GM13977 (cell line): Measurements from ENCODE around the gene PARVB.

ENCODE experiments used
- DNase-seq: peaks from one replicate; pipeline ENCODE4 v3.0.0; 2012; ENCODE audit warnings: low spot score
- in situ Hi-C: fragments of 300-500 bp; cut with MboI; formaldehyde crosslinking; loops from one replicate; pipeline ENCODE4 v1.12.0; 2022; ENCODE audit warnings: low sequenced_read_pairs, low pct_unique_long_range_greater_than_20kb, mixed read lengths, inconsistent platforms; ENCODE audit not compliant: unreplicated experiment
- TF ChIP-seq, protein P1 (sequence below): IDR thresholded peaks from 2 replicates; pipeline ENCODE4 v1.5.1; 2012; ENCODE audit warnings: mild to moderate bottlenecking, control low read depth; ENCODE audit not compliant: insufficient read depth; ENCODE audit errors: extremely low read depth, missing control alignments

PARVB gene

DNA sequence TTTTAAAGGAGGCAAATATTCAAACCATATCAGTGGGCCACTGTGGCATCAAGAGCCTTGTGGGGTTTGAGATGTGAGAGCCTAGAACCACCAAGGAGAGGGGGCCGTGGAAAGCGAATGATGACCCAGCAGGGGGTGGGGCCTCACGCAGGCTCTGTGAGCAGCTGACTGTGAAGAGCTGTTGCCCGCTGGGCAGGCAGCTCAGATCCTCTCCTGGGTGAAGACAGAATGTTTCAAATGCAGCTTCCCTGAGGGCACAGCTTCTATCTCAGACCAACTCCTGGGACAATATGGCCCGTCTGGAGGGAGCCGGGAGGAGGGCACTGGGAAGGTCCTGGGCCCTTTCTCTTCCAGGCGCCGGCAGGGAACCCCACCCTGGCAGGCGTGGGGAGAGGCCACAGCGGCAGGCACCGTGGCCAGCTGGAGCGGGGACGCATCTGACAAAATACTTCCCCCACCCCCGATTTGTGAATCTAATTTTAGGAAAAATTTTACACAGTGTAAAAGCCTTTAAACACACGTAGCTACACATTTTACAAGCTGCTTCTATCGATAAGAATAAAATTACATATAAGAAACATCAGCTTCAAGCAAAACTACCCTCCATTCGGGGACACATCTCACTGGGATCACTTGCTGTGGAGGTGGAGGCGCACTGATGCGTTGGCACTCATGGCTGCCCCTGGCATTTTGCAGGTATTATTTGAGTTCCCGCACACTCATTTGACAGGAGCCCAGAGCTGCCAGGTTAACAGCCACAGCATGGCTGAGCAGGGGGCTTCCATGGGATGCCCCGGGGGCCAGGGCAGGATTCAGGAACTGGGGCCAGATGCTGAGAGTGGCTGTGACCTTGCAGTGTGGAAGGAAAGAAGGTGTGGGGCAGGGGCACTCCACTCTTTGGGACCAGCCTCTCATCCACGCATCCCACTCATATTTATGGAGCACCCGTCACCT is 196.9 kb downstream of the PARVB start:
- DNase-seq: peak; percentile 2
- TF ChIP-seq, protein P1, sequence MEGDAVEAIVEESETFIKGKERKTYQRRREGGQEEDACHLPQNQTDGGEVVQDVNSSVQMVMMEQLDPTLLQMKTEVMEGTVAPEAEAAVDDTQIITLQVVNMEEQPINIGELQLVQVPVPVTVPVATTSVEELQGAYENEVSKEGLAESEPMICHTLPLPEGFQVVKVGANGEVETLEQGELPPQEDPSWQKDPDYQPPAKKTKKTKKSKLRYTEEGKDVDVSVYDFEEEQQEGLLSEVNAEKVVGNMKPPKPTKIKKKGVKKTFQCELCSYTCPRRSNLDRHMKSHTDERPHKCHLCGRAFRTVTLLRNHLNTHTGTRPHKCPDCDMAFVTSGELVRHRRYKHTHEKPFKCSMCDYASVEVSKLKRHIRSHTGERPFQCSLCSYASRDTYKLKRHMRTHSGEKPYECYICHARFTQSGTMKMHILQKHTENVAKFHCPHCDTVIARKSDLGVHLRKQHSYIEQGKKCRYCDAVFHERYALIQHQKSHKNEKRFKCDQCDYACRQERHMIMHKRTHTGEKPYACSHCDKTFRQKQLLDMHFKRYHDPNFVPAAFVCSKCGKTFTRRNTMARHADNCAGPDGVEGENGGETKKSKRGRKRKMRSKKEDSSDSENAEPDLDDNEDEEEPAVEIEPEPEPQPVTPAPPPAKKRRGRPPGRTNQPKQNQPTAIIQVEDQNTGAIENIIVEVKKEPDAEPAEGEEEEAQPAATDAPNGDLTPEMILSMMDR: no peak
- in situ Hi-C loops: no loop called here

DNA sequence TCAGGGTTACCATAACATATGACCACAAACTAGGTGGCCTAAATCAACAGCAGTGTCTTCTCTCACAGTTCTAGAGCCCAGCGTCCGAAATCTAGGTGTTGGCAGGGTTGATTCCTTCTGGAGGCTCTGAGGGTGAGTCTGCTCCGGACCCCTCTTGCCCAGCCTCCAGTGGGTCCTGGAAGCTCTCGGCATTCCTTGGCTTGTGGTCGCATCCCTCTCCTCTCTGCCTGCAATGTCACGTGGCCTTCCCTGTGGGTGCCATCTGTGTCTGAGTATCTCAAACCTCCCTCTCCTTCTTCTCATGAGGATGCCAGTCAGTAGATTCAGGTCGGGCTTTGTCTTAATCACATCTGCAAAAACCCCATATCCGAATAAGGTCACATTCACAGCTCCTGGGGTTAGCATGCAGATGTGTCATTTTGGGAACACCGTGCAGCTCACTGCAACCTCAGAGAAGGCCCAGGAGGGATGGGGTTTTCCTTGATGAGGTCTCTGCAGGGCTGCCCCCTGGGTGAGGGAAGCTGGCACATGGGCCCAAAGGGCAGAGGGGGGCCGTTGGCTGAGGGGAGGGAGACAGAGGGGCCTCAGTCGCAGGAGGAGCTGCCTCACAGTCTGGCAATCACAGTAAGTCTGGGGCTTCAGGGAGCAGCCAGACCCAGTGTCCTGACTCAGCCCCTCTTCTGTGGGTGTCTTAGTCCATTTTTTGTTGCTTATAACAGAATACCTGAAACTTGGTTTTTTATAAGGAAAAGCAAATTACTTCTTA is 197.8 kb downstream of the PARVB start:
- TF ChIP-seq, protein P1: no peak
- DNase-seq: peak; percentile 2
- in situ Hi-C loops: no loop called here
